T-helper 2 cell treated with Interferon-gamma antibody and Interleukin-4, amounts not matched to agents 100 ng/mL and 5 ng/mL, for 36 hours (primary cell): Measurements from ENCODE around the gene TMEM201. TPM values are rescaled to one million over a fixed set of nuclear protein-coding genes. Genes with fewer than 3 reads are reported as not detected.

Source experiments
- intact Hi-C: fragments of 100-400 bp; cut with micrococcal nuclease; formaldehyde crosslinking; loops from one replicate; pipeline ENCODE4 v1.15.1; 2023
- total RNA-seq: library from RNA; stranded (reverse); gene quantifications from 2 replicates; pipeline ENCODE4 v1.2.3, GENCODE V29; 2022

The TMEM201 gene
- total RNA-seq, 1 donor from 2014 or later, result 23.4 TPM

DNA sequence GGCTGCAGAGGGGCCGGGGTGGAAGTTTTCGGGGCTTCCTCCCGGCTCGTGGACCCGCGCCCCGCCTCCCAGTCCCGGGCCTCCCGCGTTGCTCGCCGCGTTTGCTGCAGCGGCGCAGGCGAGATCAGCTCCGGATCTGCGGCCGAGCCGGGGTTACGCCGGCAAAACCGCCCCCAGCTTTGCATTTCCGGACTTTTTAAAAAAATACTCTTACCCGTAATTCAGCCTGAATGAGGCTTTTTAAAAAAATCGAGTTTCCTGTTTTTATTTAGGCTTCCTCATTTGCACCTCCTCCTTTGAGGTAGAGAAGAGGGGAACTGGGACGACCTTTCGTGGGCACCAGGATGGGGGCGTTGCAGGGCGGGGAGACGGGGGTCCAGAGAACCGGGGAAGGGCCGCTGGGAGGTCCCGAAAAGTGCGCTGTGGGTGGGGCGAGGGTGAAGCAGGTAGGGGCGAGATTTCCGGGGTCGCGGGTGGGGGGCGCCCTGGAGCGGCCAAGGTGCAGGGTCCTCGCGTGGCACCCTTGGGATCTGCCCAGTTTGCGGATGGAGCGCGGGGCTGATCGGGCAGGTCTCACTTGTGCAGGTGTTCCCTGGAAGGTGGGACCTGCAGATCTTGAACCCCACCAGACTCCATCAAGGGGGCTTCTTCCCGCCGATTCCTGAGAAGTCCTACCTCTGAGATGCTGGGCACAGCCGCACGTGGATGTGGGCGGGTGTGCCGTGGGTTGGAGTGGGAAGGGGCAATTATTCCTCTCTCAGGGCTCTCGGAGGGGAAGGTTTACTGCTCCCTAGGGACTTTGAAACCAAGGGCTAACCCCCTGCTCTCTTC is 63.9 kb downstream of the TMEM201 start:
- intact Hi-C loops, result loop anchor here (1.0 to 2.0 kb wide), 3 partner anchors 23 to 64 kb away; partner anchors contain the start of gene TMEM201

- intact Hi-C loops, result loop anchor here (2.0 kb wide), 2 partner anchors 64 kb away; partner anchors contain the start of gene TMEM201
These were observed 64.4 kb downstream of the TMEM201 start for GRCh38 chr1:9653210-9653490.

DNA sequence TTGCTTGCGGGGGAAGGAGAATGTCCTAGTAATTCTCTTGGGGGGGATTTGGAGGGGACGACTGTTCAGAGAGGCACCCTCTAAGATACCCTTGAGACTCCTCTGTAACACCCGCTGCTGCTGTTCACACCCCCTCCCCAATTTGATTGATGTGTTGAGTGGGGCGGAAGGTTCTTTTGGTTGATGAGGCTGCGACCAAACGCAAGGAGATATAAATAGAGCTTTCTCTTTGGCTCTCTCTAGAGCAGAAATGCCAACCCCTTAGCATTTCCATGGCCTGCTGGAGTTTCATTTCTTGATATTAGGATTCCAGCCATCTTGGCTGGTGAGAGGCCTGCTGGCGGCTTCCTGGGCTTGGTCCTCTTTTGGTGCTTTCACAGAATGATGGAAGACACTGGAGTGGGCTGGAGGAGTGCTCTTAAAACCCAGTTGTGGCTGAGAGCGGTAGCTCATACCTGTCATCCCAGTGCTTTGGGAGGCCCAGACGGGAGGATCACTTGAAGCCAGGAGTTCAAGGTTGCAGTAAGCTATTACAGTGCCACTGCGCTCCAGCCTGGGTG is 64.9 kb downstream of the TMEM201 start:
- intact Hi-C loops, result loop anchor here (2.0 kb wide), 3 partner anchors 35 to 65 kb away; partner anchors contain the start of gene TMEM201

DNA sequence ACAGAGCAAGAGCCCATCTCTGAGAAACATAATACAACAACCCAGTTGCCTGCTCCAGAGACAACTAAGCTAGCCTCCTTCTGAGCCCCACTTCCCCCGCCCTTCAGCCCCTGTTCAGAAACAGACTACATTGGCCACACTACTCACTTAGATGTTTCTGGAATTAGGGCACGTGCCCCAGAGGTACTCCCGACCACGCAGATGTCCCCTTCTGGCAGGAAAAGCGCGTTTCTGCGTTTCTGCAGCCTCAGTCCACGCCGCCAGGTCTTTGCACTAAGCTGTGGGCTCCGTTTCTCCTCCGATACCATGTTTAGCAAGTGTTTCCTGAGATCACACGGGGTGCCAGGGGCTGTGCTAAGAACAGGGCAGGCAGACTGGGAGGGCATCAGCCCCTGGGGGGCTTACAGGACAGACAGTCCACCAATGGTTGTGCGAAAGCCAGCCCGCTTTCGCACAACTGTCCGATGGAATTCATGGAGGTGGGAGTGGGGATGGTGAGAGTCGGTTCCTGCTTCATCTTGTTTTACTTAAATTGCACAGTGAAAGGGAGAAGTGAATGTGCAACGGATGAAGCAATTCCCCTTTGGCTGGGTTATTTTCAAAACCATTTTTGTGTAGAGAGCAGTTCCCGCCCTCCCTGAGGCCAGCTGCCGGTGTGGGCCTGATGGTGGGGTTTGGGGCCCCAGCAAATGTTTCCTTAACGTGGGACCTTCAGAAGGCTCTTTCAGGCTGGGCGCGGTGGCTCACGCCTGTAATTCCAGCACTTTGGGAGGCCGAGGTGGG is 65.5 kb downstream of the TMEM201 start:
- intact Hi-C loops, result loop anchor here (2.0 kb wide), 1 partner anchor 35 kb away; no protein-coding TSS in a partner anchor

DNA sequence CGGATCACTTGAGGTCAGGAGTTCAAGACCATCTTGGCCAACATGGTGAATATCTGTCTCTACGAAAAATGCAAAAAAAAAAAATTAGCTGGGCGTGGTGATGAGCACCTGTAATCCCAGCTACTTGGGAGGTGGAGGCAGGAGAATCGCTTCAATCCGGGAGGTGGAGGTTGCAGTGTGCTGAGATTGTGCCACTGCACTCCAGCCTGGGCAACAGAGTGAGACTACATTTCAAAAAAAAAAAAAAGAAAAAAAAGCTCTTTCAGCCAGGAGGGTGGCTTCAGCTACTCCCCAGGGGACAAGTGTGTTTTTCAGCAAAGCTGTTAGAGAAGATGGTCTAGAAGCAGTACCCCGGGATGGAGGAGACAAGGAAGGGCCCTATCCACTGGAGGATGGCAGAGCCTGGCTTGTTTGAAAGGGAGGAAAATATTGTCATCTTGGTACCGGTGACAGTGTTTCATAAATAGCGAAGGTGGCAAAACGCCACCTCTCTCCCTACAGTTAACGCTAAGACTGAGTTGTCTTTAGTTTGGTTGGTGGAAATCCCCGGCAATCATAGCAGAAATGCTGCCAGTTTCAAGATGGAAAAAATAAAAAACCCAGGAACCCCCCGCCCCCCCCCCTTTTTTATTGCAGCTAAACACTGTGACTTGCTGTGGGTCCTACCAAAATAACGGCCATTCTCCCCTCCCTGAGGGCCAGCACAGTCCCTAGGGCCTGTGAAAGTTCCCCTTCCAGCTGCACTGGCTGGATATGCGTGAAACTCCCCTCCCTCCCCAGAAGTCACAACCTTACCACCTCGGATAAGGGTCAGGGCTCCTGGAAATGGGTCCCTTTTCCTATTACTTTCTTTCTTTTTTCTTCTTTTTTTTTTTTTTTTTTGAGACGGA is 66.4 kb downstream of the TMEM201 start:
- intact Hi-C loops, result loop anchor here (2.0 kb wide), 1 partner anchor 34 kb away; no protein-coding TSS in a partner anchor

GRCh38 chr1:9655836-9656235 is 67.1 kb downstream of the TMEM201 start:
- intact Hi-C loops, result loop anchor here (2.0 kb wide), 1 partner anchor 33 kb away; no protein-coding TSS in a partner anchor

- intact Hi-C loops, result no loop called here
These were observed 68.9 kb downstream of the TMEM201 start for GRCh38 chr1:9657521-9658032.

GRCh38 chr1:9658199-9658598 is 69.5 kb downstream of the TMEM201 start:
- intact Hi-C loops, result no loop called here

DNA sequence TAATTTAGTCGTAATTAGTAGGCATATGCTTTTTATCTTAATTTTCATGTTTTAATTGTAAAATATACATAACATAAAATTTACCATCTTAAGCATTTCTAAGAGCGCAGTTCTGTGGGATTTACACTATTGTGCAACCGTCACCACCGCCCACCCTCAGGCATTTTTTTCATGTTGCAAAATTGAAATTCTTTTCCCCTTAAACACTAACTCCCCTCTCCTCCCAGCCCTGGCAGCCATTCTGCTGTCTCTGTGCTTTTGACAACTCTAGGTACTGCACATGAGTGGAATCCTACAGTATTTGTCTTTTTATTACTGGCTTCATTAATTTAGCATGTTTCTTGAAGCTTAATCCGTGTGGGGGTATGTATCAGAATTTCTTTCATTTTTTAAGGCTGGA is 70.6 kb downstream of the TMEM201 start:
- intact Hi-C loops, result no loop called here

DNA sequence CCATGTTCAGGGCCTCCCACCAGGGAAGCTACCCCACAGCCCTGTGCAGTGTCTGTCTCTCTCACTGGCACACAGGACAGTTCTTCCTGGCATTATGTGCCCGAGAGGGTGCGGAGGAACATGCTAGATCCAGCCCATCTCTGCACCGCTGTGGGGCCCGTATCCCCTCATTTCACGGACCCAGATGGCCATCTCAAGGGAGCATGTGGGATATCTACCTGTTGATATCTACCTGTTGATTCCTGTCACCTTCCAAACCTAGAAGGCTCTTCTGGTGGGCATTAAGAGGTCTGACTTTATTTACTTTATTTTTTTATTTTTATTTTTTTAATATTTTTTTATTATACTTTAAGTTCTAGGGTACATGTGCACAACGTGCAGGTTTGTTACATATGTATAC is 74.5 kb downstream of the TMEM201 start:
- intact Hi-C loops, result no loop called here

Other genes with a start within 250 kb of the TMEM201 start
- gene SLC25A33, start 49.4 kb upstream of the TMEM201 start, total RNA-seq, result 5.5 and 5.9 TPM in 2 replicates
- 200 and 201 TPM in 2 replicates for gene PIK3CD, start 62.8 kb downstream of the TMEM201 start, total RNA-seq
- 99.0 and 100 TPM in 2 replicates for gene CLSTN1, start 235.1 kb downstream of the TMEM201 start, total RNA-seq